ENCODE results near the gene RRP1. TPM values are rescaled to one million over a fixed set of nuclear protein-coding genes. Genes with fewer than 3 reads are reported as not detected.

RRP1 gene
- total RNA-seq, 4 donors from 2014 or later: 19.0 to 25.2 (median 20.8) TPM

DNA sequence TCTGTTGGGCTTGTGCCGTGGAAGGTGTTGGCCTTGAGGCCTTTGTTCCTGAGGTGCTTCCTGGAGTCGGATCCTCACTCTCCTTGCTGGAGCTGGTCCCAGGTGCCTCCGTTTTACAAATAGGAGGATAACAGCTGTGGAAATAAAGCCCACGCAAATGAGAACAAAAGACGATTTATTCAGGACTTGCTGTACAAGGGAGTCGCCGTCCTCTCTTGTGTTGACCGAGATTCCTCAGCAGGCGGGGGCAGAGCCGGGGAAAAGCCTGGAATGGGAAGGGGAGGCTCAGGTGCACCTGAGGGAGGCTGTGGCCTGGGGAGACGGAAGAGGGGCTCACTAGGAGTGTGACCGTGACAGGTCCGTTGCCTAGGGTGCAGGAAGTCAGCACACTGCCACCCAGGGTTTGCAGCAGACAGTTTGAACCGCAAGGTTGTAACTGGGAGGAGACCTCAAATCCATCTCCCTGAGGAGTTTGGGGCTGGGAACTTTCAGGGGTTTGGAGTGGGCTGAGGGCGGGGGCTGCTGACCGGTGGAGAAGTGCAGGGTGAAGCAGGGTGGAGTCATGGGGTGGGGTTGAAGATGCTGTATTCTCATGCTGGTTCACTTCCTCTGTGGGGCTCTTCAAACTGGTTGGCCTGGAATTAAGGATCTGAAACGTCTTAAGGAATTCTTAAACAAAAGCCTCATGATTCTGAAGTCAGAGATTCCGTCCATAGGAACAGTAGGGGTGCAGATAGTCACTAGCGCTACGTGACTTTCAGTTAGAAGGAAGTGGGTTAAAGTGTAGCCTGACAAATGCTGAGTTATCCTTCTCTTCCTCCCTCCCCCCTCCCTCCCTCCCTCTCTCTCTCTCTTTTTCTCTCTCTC is 10.7 kb upstream of the RRP1 start:
- no peak for TF ChIP-seq POLR2AphosphoS5 (IDR thresholded peaks at IDR 0.05)
- TF ChIP-seq EP300 (IDR thresholded peaks at IDR 0.05): no peak
- TF ChIP-seq, protein P1, sequence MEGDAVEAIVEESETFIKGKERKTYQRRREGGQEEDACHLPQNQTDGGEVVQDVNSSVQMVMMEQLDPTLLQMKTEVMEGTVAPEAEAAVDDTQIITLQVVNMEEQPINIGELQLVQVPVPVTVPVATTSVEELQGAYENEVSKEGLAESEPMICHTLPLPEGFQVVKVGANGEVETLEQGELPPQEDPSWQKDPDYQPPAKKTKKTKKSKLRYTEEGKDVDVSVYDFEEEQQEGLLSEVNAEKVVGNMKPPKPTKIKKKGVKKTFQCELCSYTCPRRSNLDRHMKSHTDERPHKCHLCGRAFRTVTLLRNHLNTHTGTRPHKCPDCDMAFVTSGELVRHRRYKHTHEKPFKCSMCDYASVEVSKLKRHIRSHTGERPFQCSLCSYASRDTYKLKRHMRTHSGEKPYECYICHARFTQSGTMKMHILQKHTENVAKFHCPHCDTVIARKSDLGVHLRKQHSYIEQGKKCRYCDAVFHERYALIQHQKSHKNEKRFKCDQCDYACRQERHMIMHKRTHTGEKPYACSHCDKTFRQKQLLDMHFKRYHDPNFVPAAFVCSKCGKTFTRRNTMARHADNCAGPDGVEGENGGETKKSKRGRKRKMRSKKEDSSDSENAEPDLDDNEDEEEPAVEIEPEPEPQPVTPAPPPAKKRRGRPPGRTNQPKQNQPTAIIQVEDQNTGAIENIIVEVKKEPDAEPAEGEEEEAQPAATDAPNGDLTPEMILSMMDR (IDR thresholded peaks at IDR 0.05): no peak
- TF ChIP-seq POLR2A (IDR thresholded peaks at IDR 0.05): no peak
- H3K36me3 ChIP-seq: peaks cover 0 to 12% of the 10 kb centered on the region in 2 donors
- ATAC-seq: no peak
- H3K27me3 ChIP-seq: no peaks in the 10 kb centered on the region
- H3K9me3 ChIP-seq: no peaks in the 10 kb centered on the region
- 54 to 72% methylated on average over 5 to 13 of the region's 20 CpGs for WGBS, 2 donors (ENCODE audit: low coverage in 1 of 2)
- no peak overlapping the region for H3K27ac ChIP-seq
- peaks cover 0 to 21% (median 6%) of the 10 kb centered on the region in 3 donors for H3K4me1 ChIP-seq
- H3K4me3 ChIP-seq: no peak overlapping the region

DNA sequence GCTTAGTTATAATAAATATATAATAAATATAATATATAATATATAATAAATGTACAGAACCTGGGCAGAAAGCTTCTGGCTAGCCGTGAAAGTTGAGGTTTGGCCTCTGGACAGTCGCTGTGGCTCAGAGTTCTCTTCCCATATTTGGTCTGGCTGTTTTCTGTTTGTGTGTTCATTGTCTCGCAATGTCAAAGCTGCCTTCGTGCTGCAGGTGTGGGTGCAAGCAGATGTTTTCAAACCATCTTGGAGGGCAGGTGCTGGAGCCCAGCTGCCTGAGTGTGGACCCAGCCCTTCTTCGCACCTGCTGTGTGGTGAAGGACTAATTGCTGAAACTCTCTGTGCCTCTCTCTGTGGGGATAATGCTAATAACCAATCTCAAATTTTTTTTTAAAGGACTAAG is 9.7 kb upstream of the RRP1 start:
- Histone ChIP-seq H3K36me3 (peaks cover 0 to 2% of the 10 kb centered on the region in 2 donors), H3K4me3 (no peak overlapping the region), H3K27ac (no peak overlapping the region), H3K27me3 (no peaks in the 10 kb centered on the region), H3K4me1 (peaks cover 0 to 13% (median 3%) of the 10 kb centered on the region in 3 donors), H3K9me3 (no peaks in the 10 kb centered on the region)
- 77 to 86% methylated on average over 4 to 5 of the region's 5 CpGs for WGBS, 2 donors (ENCODE audit: low coverage in 1 of 2)
- no peak for ATAC-seq
- no peak for TF ChIP-seq POLR2AphosphoS5 (IDR thresholded peaks at IDR 0.05)
- no peak for TF ChIP-seq POLR2A (IDR thresholded peaks at IDR 0.05)
- TF ChIP-seq, protein P1 (IDR thresholded peaks at IDR 0.05): no peak
- TF ChIP-seq EP300 (IDR thresholded peaks at IDR 0.05): no peak

DNA sequence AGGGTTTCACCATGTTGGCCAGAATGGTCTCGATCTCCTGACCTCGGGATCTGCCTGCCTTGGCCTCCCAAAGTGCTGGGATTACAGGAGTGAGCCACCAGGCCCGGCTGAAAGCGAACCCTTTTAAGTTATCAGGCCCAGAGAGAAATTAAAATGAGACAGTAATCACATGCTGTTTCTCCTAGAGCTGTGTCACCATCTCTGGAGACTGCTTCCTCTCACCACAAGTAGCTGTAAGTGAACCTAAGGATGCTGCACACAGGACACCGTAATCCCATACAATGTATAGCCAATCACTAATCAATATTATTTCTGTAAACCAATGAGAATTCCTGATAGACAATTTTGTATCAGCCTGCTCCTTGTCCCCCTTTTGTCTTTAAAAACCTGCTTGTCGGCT is 7.5 kb upstream of the RRP1 start:
- TF ChIP-seq EP300 (IDR thresholded peaks at IDR 0.05) (no peak), POLR2AphosphoS5 (IDR thresholded peaks at IDR 0.05) (no peak), POLR2A (IDR thresholded peaks at IDR 0.05) (no peak)
- TF ChIP-seq, protein P1 (IDR thresholded peaks at IDR 0.05): no peak
- Histone ChIP-seq H3K4me1 (no peaks in the 10 kb centered on the region), H3K27ac (no peak overlapping the region), H3K36me3 (no peaks in the 10 kb centered on the region), H3K4me3 (no peak overlapping the region), H3K27me3 (no peaks in the 10 kb centered on the region), H3K9me3 (no peaks in the 10 kb centered on the region)
- WGBS, 2 donors (ENCODE audit: low coverage in 1 of 2): 72 to 74% methylated on average over 5 of the region's 6 CpGs
- ATAC-seq: no peak

DNA sequence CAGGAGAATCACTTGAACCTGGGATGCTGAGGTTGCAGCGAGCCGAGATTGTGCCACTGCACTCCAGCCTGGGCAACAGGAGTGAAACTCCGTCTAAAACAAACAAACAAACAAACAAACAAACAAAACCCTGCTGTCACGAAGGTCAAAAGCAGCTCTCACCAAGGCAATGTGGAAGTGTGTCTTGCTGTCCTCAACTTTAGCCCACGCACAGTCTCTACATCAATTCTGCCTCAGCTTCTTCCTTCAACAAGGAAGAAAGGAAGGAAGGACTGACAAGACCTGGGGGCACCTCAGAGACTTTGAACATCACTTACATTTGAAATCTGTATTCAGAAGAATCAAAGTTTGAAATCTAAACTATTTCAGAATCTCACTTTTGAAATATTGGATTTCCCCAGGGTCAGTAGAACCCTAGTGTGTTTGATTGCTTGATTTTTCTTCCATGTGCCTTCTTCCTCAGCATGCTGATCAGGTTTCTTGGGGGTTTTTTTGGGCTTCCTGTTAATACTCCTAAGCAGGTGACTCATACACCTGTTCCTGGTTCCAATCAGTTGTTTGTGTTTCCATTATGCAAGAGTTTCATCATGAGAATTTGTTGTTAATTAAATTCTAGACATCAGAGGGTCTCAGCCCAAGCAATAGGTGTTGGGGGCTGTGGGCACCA is 6.8 kb upstream of the RRP1 start:
- H3K27me3 ChIP-seq: no peaks in the 10 kb centered on the region
- no peak for ATAC-seq
- no peaks in the 10 kb centered on the region for H3K36me3 ChIP-seq
- H3K9me3 ChIP-seq: no peaks in the 10 kb centered on the region
- no peaks in the 10 kb centered on the region for H3K4me1 ChIP-seq
- no peak for TF ChIP-seq EP300 (IDR thresholded peaks at IDR 0.05)
- TF ChIP-seq, protein P1 (IDR thresholded peaks at IDR 0.05): no peak
- no peak overlapping the region for H3K27ac ChIP-seq
- WGBS, 2 donors (ENCODE audit: low coverage in 1 of 2): 60 to 66% methylated on average over 3 to 5 of the region's 5 CpGs
- H3K4me3 ChIP-seq: no peak overlapping the region
